Effector CD4-positive, alpha-beta T cell (primary cell): Measurements from ENCODE around the gene ITGB6.

Source experiments
- DNase-seq: peaks from one replicate; pipeline ENCODE4 v3.0.0-alpha.2; 2020

ITGB6 gene

DNA sequence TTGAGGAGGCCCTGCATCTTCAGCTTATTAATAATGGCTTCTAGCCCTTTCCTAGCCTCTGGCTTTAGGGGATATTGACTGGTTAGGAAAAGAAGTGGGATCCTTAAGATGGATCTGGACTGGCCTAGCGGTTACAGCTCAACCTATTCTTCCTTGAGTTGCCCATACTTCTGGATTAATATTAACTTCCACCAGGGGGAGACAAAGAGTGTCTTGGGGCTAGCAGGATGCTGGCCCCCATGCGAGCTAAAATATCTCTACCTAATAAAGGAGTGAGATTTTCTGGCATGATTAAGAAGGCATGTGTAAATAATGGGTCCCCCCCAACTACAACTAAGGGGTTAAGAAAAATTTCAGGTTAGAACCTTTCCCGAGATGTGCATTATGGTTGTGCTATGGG lies 114.4 kb downstream of the ITGB6 start:
- no peak for DNase-seq

DNA sequence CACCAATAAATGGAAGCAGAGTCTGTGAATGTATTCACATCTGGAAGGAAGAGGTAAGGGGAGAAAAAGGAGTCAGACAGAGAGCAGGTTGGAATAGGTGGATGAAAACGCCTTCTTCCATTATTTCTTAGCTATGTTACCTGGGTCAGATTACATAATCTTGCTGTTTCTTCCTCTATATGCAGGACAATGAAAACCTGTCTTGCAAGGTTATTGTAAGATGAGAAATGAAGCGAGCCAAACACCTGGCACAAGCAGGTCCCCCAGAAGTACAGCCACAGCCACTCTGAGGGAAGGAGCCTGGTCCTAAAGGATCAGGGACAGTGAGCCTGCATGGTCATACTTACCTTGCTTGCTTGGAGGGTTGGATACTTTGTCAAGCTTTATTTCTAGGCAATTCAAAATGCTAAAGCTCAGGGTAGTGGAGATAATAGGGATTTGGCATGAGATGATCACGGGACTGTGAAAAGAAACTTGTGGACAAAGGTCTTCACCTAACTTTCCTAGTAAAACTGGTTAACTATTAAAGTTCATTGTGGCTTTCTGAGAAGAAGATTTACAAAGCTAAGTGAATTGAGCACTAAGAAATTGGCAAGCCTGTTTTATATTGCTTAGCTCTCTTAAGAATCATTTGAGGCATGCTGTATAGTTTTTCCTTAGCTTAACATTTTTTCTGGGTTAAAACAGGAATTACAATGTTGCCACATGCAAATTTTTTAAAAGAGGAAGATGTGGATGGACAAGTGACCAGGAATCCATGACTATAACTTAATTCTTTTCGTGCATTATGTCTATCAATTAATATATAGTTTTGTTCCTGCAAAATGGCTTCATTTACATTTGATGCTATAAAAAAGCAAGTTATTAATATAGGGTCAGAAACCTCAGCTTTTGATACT lies 121.9 kb downstream of the ITGB6 start:
- DNase-seq: no peak

- no peak for DNase-seq
These were observed 123.2 kb downstream of the ITGB6 start for GRCh38 chr2:160076914-160077313.

DNA sequence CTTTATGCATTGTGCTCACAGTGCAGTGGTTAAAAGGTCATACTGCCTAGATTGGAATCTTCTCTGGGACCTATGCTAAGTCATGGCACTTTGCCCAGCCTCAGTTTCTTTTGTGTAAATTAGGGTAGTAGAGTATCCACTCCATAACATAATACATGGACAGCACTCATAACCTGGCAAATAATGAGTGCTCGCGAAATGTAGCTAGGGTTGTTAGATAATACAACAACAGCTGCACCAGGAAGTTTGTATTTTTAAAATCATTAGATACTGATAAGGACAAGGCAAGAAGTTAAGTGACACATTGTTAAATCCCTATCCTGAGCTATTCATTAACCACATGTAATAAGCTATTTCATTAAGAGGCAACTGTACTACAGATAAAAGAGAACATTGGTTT lies 123.8 kb downstream of the ITGB6 start:
- DNase-seq: no peak

DNA sequence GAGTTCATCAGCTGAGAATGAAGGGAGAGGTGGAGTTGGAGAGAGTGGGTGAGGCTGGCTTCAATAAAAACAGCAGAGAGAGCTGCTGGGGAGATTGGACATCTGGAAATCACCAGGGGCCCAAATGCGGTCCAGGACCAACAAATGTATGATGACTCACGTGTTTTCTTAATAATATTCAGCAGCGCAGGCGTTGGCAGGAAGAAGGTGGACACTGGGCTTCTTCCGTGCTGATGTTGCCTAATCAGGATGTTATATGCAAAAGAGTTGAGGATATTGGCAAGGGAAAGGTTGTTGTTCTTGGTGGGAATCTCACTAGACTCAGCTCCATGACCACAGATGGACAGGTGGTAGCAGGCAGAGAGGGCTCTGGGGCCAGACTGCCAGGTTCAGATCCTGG lies 124.9 kb downstream of the ITGB6 start:
- no peak for DNase-seq

GRCh38 chr2:160073284-160073888 lies 126.7 kb downstream of the ITGB6 start:
- DNase-seq: no peak

DNA sequence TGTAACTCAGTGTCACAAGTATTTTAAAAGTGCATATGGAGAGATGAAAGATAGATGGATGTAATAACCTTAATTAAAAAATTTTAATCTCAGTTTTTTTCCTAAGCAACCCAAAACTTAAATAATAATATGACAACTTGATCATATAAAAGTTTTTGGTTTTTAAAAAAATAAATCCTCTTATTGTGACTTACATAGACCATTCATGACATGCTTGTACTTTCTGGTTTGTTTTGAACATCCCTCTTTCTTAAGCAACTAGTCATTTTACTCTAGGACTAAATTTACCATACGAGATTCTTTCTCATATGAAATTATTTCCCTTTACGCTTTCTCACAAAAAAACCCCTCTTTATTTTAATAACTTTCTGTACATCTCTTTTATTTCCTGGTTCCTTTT lies 131.2 kb downstream of the ITGB6 start:
- DNase-seq: no peak

GRCh38 chr2:160064916-160065315 lies 135.2 kb downstream of the ITGB6 start:
- DNase-seq: no peak

- DNase-seq: no peak
These were observed 136.0 kb downstream of the ITGB6 start for GRCh38 chr2:160063879-160064612.

- DNase-seq: no peak
These were observed 136.8 kb downstream of the ITGB6 start for GRCh38 chr2:160063271-160063670.

GRCh38 chr2:160062292-160063005 lies 137.6 kb downstream of the ITGB6 start, which contains the start of gene PLA2R1:
Gene PLA2R1 (minus strand): TSS chr2:160062615. CDS start chr2:160062403, 212 bp downstream.
- no peak for DNase-seq

DNA sequence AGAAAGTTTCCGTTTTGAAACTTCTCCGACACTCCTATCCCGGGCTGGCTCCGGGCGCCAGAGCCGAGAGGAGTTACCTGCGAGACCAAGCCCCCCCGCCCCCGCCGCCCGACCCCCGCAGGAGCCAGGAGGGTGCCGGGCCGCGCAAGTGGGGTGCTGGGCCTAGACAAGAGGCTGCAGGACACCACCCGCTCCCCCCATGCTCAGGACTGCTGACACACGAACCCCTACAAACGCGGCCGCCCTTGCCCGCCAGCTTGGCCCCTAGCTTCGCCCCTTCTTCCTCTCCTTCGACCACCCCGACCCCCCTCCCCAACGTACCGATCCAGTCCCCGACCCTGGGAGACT lies 138.2 kb downstream of the ITGB6 start:
- DNase-seq: no peak

DNA sequence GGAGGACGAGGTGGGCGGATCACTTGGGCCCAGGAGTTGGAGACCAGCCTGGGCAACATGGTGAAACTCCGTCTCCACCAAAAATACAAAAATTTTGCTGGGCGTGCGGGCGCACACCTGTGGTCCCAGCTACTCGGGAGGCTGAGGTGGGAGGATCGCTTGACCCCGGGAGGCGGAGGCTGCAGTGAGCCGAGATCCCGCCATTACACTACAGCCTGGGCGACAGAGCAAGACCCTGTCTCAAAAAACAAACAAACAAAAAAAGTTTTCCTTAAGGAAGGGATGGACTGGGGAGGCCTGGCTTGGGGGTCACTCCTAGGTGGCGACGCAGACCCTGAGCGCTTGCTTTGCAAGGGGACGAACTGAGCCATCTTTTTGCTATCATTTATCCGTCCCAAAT lies 138.5 kb downstream of the ITGB6 start:
- no peak for DNase-seq

DNA sequence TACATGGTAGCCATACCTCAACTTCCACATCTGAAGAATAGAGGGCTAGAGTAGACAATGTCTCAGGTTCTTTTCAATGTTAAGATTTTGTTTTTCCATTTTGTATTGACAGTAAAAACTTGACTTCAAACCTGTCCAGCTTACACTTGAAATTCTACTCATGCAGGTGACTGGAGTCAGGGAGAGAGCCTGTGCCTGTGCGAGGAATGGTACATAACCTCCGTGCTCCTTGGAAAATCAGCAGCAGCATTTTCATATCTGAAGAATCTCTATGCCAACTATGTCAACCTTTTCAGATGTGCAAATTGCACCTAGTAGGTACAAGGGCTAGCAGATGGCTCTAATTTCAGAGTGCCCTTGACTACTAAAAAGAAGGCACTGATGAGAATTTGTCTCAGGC lies 139.8 kb downstream of the ITGB6 start:
- DNase-seq: no peak

- no peak for DNase-seq
These were observed 142.7 kb downstream of the ITGB6 start for GRCh38 chr2:160057356-160057755.

DNA sequence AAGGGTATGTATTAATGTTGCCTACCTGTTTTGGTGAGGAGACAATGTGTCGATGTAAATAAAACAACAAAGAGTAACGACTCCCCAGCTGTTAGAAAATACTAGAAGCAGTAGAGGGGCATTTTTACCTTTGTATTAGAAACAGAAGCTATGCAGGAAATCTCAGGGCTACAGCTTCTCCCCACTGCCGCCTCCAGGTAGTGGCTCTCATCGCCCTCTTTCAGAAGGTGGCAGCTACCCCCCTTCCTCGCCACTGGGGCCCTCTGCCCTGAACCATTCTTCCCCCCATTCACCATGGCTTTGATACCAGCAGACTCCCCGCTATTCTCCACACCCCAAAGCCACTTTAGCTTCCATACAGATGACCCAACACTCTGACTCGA lies 144.4 kb downstream of the ITGB6 start:
- no peak for DNase-seq

- DNase-seq: no peak
These were observed 144.9 kb downstream of the ITGB6 start for GRCh38 chr2:160054984-160055725.

DNA sequence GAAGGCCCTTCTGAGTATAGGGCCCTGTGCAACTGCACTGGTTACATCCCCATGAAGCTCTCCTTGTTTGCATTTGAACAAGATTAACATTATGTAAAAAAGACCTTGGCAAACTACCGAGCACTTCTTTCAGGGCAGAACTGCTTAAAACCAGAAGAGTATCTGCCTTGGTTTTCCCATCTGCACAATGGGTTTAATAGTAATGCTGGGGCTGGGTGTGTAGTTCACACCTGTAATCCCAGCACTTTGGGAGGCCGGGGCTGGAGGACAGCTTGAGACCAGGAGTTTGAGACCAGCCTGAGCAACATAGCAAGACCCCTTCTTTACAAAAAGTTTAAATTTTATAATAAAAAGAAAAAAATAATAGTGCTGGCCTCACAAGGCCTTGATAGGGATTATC lies 146.1 kb downstream of the ITGB6 start:
- no peak for DNase-seq

DNA sequence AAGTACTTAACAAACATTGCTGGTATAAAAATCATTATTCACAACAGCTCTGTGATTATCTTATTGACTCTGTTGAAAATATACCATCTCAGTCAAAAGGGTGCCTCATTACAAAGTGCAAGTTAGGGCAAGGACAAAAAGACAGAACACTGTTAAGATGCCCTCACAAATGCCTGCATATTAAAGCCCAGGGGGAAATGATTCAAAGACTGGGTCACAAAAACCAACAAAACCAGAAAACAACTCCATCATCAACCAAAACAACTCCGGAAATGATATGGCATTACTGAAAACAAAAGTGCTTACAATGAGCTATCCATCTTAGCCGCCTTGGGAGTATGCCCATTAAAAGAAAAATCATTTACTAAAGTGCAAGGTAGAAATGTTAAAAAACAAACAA lies 147.5 kb downstream of the ITGB6 start:
- no peak for DNase-seq

DNA sequence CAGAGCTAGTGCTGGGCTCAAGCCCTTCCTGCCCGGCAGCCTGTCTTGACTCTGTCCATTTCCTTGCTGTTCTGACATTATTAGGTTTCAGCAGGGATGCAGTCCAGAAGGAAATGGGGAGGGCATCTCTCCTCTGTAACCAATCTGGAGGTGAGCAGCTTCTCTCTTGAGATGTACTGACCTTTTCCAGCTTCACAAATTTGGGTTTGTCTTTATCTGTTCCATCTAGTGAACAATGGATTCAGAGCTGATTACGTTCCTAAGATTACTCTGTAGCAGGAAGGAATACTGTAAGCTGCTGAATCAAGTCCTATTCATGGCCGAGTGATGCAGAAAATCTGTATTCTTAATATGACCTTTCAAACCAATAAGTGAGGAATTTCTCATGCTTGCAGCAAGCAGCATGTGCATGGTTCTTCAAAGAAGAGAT lies 148.7 kb downstream of the ITGB6 start:
- no peak for DNase-seq

GRCh38 chr2:160050147-160050546 lies 149.9 kb downstream of the ITGB6 start:
- DNase-seq: no peak
